Kidney (tissue), 14 donors: Measurements from ENCODE around the gene MEF2C. TPM values are rescaled to one million over a fixed set of nuclear protein-coding genes. Genes with fewer than 3 reads are reported as not detected.

Source experiments
- DNase-seq, 5 donors: peaks; one replicate each; pipeline ENCODE4 v3.0.0-alpha.2; 2013 to 2020
- FAIRE-seq: peaks from 2 replicates; lab custom pipeline; 2012; peaks lifted over from hg19 to GRCh38; lab: Jason Lieb, UNC
- H3K27ac ChIP-seq, 2 donors: one replicate each; pipeline ENCODE4 v1.7.0; 2013; ENCODE audit warnings: low read depth in 2 of 2, low read length in 2 of 2, inconsistent platforms in 1 of 2
- H3K27me3 ChIP-seq: one replicate; pipeline ENCODE4 v1.7.1; 2013; ENCODE audit warnings: low read length, inconsistent platforms; ENCODE audit not compliant: control insufficient read depth, insufficient read depth
- H3K36me3 ChIP-seq, 3 donors: one replicate each; pipeline versions ENCODE4 v1.7.0 to v1.7.1; 2013; ENCODE audit warnings: low read length in 3 of 3, control low read depth in 1 of 3, inconsistent platforms in 1 of 3; ENCODE audit not compliant: insufficient read depth in 3 of 3, control insufficient read depth in 2 of 3
- H3K4me1 ChIP-seq, 3 donors: one replicate each; pipeline versions ENCODE4 v1.7.0 to v1.7.1; 2013; ENCODE audit warnings: low read length in 3 of 3, inconsistent platforms in 1 of 3, low read depth in 1 of 3; ENCODE audit not compliant: control insufficient read depth in 2 of 3, insufficient read depth in 2 of 3
- H3K4me3 ChIP-seq, 3 donors: one replicate each; pipeline versions ENCODE4 v1.7.0 to v1.8.1; 2013; ENCODE audit warnings: low read length in 3 of 3, control low read depth in 1 of 3, inconsistent platforms in 1 of 3
- H3K9ac ChIP-seq, 3 donors: one replicate each; pipeline versions ENCODE4 v1.7.0 to v1.7.1; 2013; ENCODE audit warnings: low read length in 3 of 3, control low read depth in 1 of 3, inconsistent platforms in 1 of 3
- H3K9me3 ChIP-seq, 3 donors: one replicate each; pipeline versions ENCODE4 v1.7.0 to v1.7.1; 2013; ENCODE audit warnings: low read length in 3 of 3, control low read depth in 1 of 3, inconsistent platforms in 1 of 3; ENCODE audit not compliant: control insufficient read depth in 2 of 3, insufficient read depth in 1 of 3
- intact Hi-C: fragments of 100-400 bp; cut with DNase I; formaldehyde crosslinking; loops from one replicate; pipeline ENCODE4 v1.11.1; 2022
- polyA plus RNA-seq: library from polyadenylated mRNA; stranded (reverse); fragments of 350-450 nt; fragmentation: Illumina TruSeq; extraction: RNeasy Lipid Tissue Mini Kit (QIAGEN cat#74804); gene quantifications from one replicate; pipeline ENCODE4 v1.2.3, GENCODE V29; 2014; ENCODE audit warnings: low read depth, low replicate concordance; ENCODE audit not compliant: insufficient read depth
- total RNA-seq: library from RNA; stranded (reverse); fragmentation: NEBNext Ultra II Directional; extraction: Animal tissue kit (Norgen Biotek cat#: 25700); gene quantifications from one replicate; pipeline ENCODE4 v1.2.1, GENCODE V29; 2021
- TF ChIP-seq, protein P1 (sequence below): IDR thresholded peaks from 3 replicates; pipeline ENCODE4 v1.5.1; 2012; ENCODE audit warnings: mild to moderate bottlenecking, moderate library complexity, borderline replicate concordance; ENCODE audit not compliant: insufficient read depth; ENCODE audit errors: extremely low read depth
- donor health status: control.
- donor health status: control.
- donor health status: control.
- donor health status: control.
- donor health status: control.
- donor health status: DM: yes; HTN: yes; CAD: no.
- donor health status: Normal renal cell carcinoma (clear cell type).

MEF2C gene
- total and polyA plus RNA-seq, 2 donors from 2014 or later, result 5.3 to 75.4 TPM

DNA sequence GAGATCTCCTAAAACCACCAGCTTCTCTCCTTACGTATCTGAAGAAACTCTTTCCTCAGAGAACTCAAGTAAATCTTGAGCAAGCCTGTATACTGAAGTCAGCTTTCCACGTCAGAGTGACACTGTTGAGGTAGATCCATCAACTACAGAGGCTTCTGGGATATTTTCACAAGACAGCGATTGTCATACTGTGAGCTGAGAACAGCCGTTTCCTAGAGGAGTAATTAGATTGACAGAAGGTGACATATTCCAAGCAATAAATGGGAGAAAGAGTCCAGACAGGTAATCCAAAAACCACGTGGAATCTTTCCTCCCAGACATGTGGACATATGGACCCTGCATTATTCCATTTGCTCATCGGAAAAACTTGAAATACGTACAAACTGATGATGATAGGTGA, 117.2 kb downstream of the MEF2C start:
- Histone ChIP-seq H3K27me3 (no peaks in the 10 kb centered on the region), H3K27ac (no peak overlapping the region), H3K4me3 (no peak overlapping the region), H3K9ac (no peak overlapping the region), H3K36me3 (no peaks in the 10 kb centered on the region), H3K4me1 (no peaks in the 10 kb centered on the region), H3K9me3 (no peaks in the 10 kb centered on the region)
- TF ChIP-seq, protein P1, sequence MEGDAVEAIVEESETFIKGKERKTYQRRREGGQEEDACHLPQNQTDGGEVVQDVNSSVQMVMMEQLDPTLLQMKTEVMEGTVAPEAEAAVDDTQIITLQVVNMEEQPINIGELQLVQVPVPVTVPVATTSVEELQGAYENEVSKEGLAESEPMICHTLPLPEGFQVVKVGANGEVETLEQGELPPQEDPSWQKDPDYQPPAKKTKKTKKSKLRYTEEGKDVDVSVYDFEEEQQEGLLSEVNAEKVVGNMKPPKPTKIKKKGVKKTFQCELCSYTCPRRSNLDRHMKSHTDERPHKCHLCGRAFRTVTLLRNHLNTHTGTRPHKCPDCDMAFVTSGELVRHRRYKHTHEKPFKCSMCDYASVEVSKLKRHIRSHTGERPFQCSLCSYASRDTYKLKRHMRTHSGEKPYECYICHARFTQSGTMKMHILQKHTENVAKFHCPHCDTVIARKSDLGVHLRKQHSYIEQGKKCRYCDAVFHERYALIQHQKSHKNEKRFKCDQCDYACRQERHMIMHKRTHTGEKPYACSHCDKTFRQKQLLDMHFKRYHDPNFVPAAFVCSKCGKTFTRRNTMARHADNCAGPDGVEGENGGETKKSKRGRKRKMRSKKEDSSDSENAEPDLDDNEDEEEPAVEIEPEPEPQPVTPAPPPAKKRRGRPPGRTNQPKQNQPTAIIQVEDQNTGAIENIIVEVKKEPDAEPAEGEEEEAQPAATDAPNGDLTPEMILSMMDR, result no peak
- FAIRE-seq, result no peak
- no peak for DNase-seq
- intact Hi-C loops, result no loop called here

DNA sequence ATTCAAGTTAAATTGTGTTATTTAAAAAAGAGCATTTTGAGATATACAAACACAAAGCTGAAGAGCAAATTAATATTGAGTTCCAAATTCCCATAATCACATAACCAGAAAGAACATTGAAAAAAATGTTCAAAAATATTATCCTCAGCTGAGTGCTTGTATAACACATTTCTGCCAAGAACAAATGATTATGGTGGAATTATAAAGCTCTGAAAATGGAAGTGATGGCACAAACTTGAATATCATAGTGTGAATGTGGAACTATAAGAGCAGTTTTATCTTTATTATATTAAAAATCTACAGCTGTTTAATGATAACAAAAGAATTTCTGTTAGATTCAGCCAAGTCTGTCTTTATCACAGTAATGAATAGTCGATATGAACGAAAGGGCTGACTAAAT, 117.8 kb downstream of the MEF2C start:
- Histone ChIP-seq H3K9me3 (no peaks in the 10 kb centered on the region), H3K27ac (no peak overlapping the region), H3K27me3 (no peaks in the 10 kb centered on the region), H3K4me3 (no peak overlapping the region), H3K4me1 (no peaks in the 10 kb centered on the region), H3K9ac (no peak overlapping the region), H3K36me3 (no peaks in the 10 kb centered on the region)
- FAIRE-seq (no peak), DNase-seq (no peak)
- intact Hi-C loops, result no loop called here
- TF ChIP-seq, protein P1, result no peak

DNA sequence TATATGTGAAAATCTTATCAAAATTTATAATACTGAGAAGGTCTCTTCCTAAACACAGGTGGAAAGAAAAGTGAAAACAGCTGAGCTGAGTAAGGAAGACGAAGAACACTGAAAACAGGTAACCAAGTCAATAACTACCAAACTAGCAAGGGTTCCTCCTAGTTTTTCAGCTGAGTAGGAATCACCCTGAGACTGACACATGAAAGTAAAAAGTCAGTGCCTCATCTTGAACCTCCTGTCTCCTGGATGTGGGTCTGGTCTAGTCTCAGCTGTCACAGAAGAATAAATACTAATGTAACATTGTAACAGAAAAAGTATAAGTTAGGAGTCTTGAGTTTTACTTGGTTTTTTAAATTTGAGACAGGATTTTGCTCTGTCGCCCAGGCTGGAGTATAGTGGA, 121.0 kb downstream of the MEF2C start:
- no peak overlapping the region for H3K9ac ChIP-seq
- TF ChIP-seq, protein P1, result no peak
- no peak for DNase-seq
- no peak overlapping the region for H3K4me3 ChIP-seq
- H3K4me1 ChIP-seq, result no peaks in the 10 kb centered on the region
- H3K27ac ChIP-seq, result no peak overlapping the region
- FAIRE-seq, result no peak
- intact Hi-C loops, result no loop called here
- no peaks in the 10 kb centered on the region for H3K36me3 ChIP-seq
- no peaks in the 10 kb centered on the region for H3K27me3 ChIP-seq
- no peaks in the 10 kb centered on the region for H3K9me3 ChIP-seq

DNA sequence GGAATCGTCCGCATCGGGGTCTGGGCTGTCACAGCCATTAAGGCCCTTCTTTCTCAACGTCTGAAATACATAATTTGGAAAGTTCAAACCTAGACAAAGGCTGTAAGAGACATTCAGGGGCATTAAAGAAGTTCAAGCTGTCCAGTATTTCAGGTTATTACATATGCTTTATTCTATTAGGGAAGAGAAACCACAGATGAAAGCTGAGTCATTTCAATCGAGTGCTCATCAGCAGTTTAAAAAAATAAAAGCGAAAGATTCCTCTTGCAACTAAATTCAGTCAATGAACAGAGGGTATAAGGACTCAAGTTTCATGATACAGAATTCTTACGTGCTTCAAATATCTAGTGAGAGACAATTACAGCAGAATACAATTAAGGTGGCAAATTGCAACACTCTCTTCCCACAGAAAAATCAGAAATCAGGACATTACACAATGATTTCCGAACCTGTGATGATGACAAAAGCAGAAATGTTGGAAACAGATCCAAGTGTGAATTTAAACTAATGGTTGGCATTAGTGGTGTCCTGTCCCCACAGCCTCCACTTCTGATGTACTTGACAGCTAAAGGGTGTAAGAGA, 121.6 kb downstream of the MEF2C start:
- Histone ChIP-seq H3K27me3 (no peaks in the 10 kb centered on the region), H3K36me3 (no peaks in the 10 kb centered on the region), H3K9ac (no peak overlapping the region), H3K4me3 (no peak overlapping the region), H3K9me3 (no peaks in the 10 kb centered on the region), H3K27ac (no peak overlapping the region), H3K4me1 (no peaks in the 10 kb centered on the region)
- FAIRE-seq (no peak), DNase-seq (no peak)
- intact Hi-C loops, result no loop called here
- TF ChIP-seq, protein P1, result no peak
